HEK293T (cell line): ENCODE measurements around the gene GIPC1.
"Not testable (repeated sequence)": the region's sequence is repeated elsewhere in the genome, so short reads cannot be mapped to it uniquely, and the experiment has no call there.

Experiments
- CTCF ChIA-PET: fragments of 350-600 bp; formaldehyde crosslinking; extraction: SDS; loops from one replicate; lab custom pipeline; 2021; ENCODE audit warnings: antibody characterized with exemption, inconsistent platforms; lab: Yijun Ruan, JAX
- POLR2A ChIA-PET: fragments of 350-600 bp; formaldehyde crosslinking; extraction: SDS; loops from one replicate; lab custom pipeline; 2020; ENCODE audit warnings: antibody characterized with exemption, inconsistent platforms; lab: Yijun Ruan, JAX
- DNase-seq: peaks from one replicate; pipeline ENCODE4 v3.0.0; 2012; ENCODE audit warnings: mixed read lengths; ENCODE audit errors: extremely low spot score
- ARNT ChIP-seq: fragments of 450-650 bp; IDR thresholded peaks from 2 replicates; pipeline ENCODE4 v1.6.1; 2017; ENCODE audit warnings: mild to moderate bottlenecking
- BHLHE40 ChIP-seq: fragments of 450-650 bp; IDR thresholded peaks from 2 replicates; pipeline ENCODE4 v1.6.1; 2016; ENCODE audit warnings: mild to moderate bottlenecking, moderate library complexity, borderline replicate concordance
- CTBP1 ChIP-seq: fragments of 450-650 bp; IDR thresholded peaks from 2 replicates; pipeline ENCODE4 v1.6.1; 2016; ENCODE audit warnings: borderline replicate concordance
- ELF4 ChIP-seq: fragments of 450-650 bp; IDR thresholded peaks from 2 replicates; pipeline ENCODE4 v1.6.1; 2017; ENCODE audit warnings: antibody characterized with exemption
- FOXA1 ChIP-seq: fragments of 450-650 bp; IDR thresholded peaks from 2 replicates; pipeline ENCODE4 v1.6.1; 2016; ENCODE audit warnings: mild to moderate bottlenecking
- FOXK2 ChIP-seq: fragments of 450-650 bp; IDR thresholded peaks from 2 replicates; pipeline ENCODE4 v1.6.1; 2016; ENCODE audit warnings: mild to moderate bottlenecking
- FOXM1 ChIP-seq: fragments of 450-650 bp; IDR thresholded peaks from 2 replicates; pipeline ENCODE4 v1.6.1; 2017; ENCODE audit warnings: mild to moderate bottlenecking, borderline replicate concordance
- HDGF ChIP-seq: fragments of 450-650 bp; IDR thresholded peaks from 2 replicates; pipeline ENCODE4 v1.6.1; 2017; ENCODE audit warnings: antibody characterized with exemption, borderline replicate concordance
- L3MBTL2 ChIP-seq: fragments of 450-650 bp; conservative IDR thresholded peaks from 2 replicates; pipeline ENCODE4 v1.6.1; 2016; ENCODE audit warnings: mild to moderate bottlenecking
- LEF1 ChIP-seq: fragments of 450-650 bp; IDR thresholded peaks from 2 replicates; pipeline ENCODE4 v1.6.1; 2017; ENCODE audit warnings: mild to moderate bottlenecking, borderline replicate concordance
- NFRKB ChIP-seq: fragments of 450-650 bp; IDR thresholded peaks from 2 replicates; pipeline ENCODE4 v1.6.1; 2016; ENCODE audit warnings: mild to moderate bottlenecking, moderate library complexity
- SP1 ChIP-seq: fragments of 450-650 bp; IDR thresholded peaks from 2 replicates; pipeline ENCODE4 v1.6.1; 2017
- SUZ12 ChIP-seq: fragments of 450-650 bp; IDR thresholded peaks from 2 replicates; pipeline ENCODE4 v1.6.1; 2016; ENCODE audit warnings: mild to moderate bottlenecking
- TARDBP ChIP-seq: fragments of 450-650 bp; IDR thresholded peaks from 2 replicates; pipeline ENCODE4 v1.6.1; 2016
- ZNF384 ChIP-seq: fragments of 450-650 bp; IDR thresholded peaks from 2 replicates; pipeline ENCODE4 v1.6.1; 2016
- TF ChIP-seq, protein P1 (sequence below): fragments of 450-650 bp; IDR thresholded peaks from 2 replicates; pipeline ENCODE4 v1.6.1; 2016

Gene GIPC1

DNA sequence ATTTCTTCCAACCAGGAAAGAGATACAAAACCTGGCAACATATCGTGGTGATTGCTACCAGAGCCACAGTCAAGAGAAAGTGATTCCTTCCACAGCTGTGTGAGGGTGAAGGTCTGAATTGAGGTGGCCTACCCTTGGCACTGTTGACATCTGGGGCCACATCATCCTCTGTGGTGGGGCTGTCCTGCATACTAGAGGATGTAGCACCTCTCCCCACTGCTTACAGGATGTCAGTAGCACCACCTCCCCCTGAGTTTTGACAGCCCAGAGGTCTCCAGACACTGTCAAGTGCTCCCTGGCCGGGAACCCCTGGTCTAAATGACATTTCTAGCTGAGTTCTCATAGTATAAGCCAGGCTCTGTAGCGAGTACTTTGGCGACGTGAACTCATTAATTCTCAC is 36.2 kb downstream of the GIPC1 start:
- TF ChIP-seq LEF1, result no peak
- no peak for TF ChIP-seq NFRKB
- no peak for TF ChIP-seq FOXK2
- no peak for TF ChIP-seq BHLHE40
- TF ChIP-seq FOXA1, result no peak
- TF ChIP-seq ARNT, result no peak
- TF ChIP-seq, protein P1, sequence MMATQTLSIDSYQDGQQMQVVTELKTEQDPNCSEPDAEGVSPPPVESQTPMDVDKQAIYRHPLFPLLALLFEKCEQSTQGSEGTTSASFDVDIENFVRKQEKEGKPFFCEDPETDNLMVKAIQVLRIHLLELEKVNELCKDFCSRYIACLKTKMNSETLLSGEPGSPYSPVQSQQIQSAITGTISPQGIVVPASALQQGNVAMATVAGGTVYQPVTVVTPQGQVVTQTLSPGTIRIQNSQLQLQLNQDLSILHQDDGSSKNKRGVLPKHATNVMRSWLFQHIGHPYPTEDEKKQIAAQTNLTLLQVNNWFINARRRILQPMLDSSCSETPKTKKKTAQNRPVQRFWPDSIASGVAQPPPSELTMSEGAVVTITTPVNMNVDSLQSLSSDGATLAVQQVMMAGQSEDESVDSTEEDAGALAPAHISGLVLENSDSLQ, result no peak
- TF ChIP-seq ELF4, result no peak
- TF ChIP-seq CTBP1, result no peak
- no peak for TF ChIP-seq SUZ12
- no peak for TF ChIP-seq L3MBTL2
- no peak for TF ChIP-seq SP1
- TF ChIP-seq ZNF384, result no peak
- no peak for TF ChIP-seq FOXM1
- TF ChIP-seq HDGF, result no peak
- TF ChIP-seq TARDBP, result no peak
- ChIA-PET POLR2A (no interaction called here), CTCF (no interaction called here)
- DNase-seq, result no peak

DNA sequence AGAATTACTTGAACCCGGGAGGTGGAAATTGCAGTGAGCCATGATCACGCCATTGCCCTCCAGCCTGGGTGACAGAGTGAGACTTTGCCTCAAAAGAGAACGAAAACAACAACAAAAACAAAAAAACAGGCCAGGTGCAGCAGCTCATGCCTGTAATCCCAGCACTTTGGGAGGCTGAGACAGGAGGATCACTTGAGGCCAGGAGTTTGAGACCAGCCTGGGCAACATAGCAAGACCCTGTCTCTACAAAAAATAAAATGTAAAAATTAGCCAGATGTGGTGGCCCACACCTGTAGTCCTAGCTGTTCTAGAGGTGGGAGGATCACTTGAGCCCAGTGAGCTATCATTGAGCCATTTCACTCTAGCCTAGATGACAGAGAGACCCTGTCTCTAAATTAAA is 43.6 kb downstream of the GIPC1 start:
- POLR2A ChIA-PET, DNase-seq, CTCF ChIA-PET: not testable (repeated sequence)

DNA sequence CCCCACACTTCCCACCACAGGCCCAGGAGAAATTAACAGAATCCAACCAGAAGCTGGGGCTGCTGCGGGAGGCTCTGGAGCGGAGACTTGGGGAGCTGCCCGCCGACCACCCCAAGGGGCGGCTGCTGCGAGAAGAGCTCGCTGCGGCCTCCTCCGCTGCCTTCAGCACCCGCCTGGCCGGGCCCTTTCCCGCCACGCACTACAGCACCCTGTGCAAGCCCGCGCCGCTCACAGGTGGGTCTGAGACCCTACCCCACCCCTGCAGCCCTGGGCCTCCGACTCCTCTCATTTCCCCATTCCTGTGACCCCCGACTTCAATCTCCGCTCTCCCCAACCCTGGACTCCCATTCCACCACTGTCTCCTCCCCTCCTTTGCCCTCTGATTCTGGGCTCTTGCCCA is 45.1 kb downstream of the GIPC1 start:
- ChIA-PET CTCF (interaction anchor here (1.5 kb wide), 1 partner anchor 21 kb away, joined by 9 read pairs; no protein-coding TSS in a partner anchor), POLR2A (no interaction called here)

GRCh38 chr19:14450168-14450874 is 45.6 kb downstream of the GIPC1 start:
- TF ChIP-seq FOXM1 (no peak), L3MBTL2 (peak; percentile 99)
- TF ChIP-seq, protein P1, result peak; percentile 53; the same call in 1 of the 2 replicates
- CTCF ChIA-PET, result interaction anchor here (0.5 to 1.5 kb wide), 2 partner anchors 22 to 314 kb away, joined by 3 to 9 read pairs; partner anchors contain the start of gene ASF1B
- POLR2A ChIA-PET, result no interaction called here
- DNase-seq, result peak; percentile 99

More for the DNA sequence above, 45.1 kb downstream of the GIPC1 start:
- no peak for TF ChIP-seq L3MBTL2
- TF ChIP-seq FOXM1, result no peak
- no peak for TF ChIP-seq FOXA1
- TF ChIP-seq ARNT, result no peak
- no peak for TF ChIP-seq SP1
- TF ChIP-seq LEF1, result no peak
- no peak for TF ChIP-seq FOXK2
- no peak for TF ChIP-seq CTBP1
- TF ChIP-seq BHLHE40, result no peak
- TF ChIP-seq ZNF384, result no peak
- no peak for TF ChIP-seq NFRKB
- no peak for TF ChIP-seq TARDBP
- TF ChIP-seq, protein P1, result no peak
- TF ChIP-seq ELF4, result no peak
- TF ChIP-seq SUZ12, result no peak
- TF ChIP-seq HDGF, result no peak
- DNase-seq, result no peak

DNA sequence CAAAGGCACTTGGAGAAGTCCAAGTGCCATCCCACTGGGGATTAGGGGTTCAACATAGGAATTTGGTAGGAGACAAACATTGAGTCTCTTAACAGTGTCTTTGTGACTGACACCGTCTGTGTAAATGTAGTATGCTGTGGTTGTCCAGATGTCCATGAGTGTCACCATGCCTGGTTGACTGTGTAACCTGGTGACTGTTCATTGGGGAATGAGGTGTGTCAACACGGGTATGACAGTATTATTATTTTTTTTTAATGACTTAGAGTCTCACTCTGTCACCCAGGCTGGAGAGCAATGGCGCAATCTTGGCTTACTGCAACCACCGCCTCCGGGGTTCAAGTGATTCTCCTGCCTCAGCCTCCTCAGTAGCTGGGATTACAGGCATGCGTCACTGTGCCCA is 46.6 kb downstream of the GIPC1 start:
- no peak for DNase-seq
- CTCF ChIA-PET, result no interaction called here
- TF ChIP-seq BHLHE40, result no peak
- TF ChIP-seq, protein P1, result no peak
- no peak for TF ChIP-seq NFRKB
- no peak for TF ChIP-seq ELF4
- no peak for TF ChIP-seq CTBP1
- no peak for TF ChIP-seq SUZ12
- TF ChIP-seq L3MBTL2, result no peak
- TF ChIP-seq TARDBP, result no peak
- TF ChIP-seq FOXK2, result no peak
- TF ChIP-seq HDGF, result no peak
- POLR2A ChIA-PET, result no interaction called here

GRCh38 chr19:14446336-14447036 is 49.4 kb downstream of the GIPC1 start:
- ChIA-PET CTCF (no interaction called here), POLR2A (no interaction called here)
- peak; percentile 3 for DNase-seq

More at GRCh38 chr19:14446336-14447036, 49.4 kb downstream of the GIPC1 start:
- TF ChIP-seq LEF1 (no peak), FOXA1 (no peak), L3MBTL2 (no peak), ELF4 (no peak), ZNF384 (no peak)
